Bronchial epithelial cell (primary cell): ENCODE results near the gene KIAA0319L. TPM values are rescaled to one million over a fixed set of nuclear protein-coding genes. Genes with fewer than 3 reads are reported as not detected.

Source experiments
- DNase-seq: peaks from one replicate; pipeline ENCODE4 v3.0.0-alpha.2; 2010; ENCODE audit warnings: low read depth
- FAIRE-seq: peaks from 2 replicates; lab custom pipeline; 2011; peaks lifted over from hg19 to GRCh38; lab: Jason Lieb, UNC
- H3K27me3 ChIP-seq: 2 replicates; pipeline ENCODE4 v1.5.1; 2011; ENCODE audit warnings: low read length; ENCODE audit not compliant: control insufficient read depth, insufficient read depth
- H3K36me3 ChIP-seq: 2 replicates; pipeline ENCODE4 v1.5.1; 2011; ENCODE audit warnings: low read length; ENCODE audit not compliant: control insufficient read depth, insufficient read depth
- H3K4me3 ChIP-seq: 2 replicates; pipeline ENCODE4 v1.5.1; 2011; ENCODE audit warnings: mild to moderate bottlenecking, low read depth, low read length, control low read depth
- total RNA-seq: library from RNA; depleted of rRNA; stranded (reverse); fragments of >200 nt; gene quantifications from 2 replicates; pipeline ENCODE4 v1.2.1, GENCODE V29; 2014
- TF ChIP-seq, protein P1 (sequence below): IDR thresholded peaks from 2 replicates; pipeline ENCODE4 v1.5.1; 2011; ENCODE audit warnings: mild to moderate bottlenecking, moderate library complexity, low read length, control low read depth, inconsistent platforms; ENCODE audit not compliant: insufficient read depth, severe bottlenecking

KIAA0319L gene
- total RNA-seq, 1 donor from 2014 or later = 26.6 TPM

DNA sequence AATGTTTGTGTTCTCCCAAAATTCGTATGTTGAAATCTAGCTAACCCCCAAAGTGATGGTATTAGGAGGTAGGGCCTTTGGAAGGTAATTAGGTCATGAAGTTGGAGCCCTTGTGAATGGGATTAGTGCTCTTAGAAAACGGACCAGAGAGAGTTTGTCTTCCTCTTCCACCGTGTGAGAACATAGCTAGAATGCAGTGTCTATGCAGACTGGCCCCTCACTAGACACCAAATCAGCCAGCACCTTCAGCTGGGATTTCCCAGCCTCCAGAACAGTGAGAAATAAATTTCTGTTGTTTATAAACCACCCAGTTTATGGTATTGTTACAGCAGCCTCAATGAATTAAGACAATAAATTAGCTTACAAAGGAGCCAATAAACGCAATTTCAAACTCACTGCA is 58.0 kb downstream of the KIAA0319L start:
- TF ChIP-seq, protein P1, sequence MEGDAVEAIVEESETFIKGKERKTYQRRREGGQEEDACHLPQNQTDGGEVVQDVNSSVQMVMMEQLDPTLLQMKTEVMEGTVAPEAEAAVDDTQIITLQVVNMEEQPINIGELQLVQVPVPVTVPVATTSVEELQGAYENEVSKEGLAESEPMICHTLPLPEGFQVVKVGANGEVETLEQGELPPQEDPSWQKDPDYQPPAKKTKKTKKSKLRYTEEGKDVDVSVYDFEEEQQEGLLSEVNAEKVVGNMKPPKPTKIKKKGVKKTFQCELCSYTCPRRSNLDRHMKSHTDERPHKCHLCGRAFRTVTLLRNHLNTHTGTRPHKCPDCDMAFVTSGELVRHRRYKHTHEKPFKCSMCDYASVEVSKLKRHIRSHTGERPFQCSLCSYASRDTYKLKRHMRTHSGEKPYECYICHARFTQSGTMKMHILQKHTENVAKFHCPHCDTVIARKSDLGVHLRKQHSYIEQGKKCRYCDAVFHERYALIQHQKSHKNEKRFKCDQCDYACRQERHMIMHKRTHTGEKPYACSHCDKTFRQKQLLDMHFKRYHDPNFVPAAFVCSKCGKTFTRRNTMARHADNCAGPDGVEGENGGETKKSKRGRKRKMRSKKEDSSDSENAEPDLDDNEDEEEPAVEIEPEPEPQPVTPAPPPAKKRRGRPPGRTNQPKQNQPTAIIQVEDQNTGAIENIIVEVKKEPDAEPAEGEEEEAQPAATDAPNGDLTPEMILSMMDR = no peak
- Histone ChIP-seq H3K36me3 (no peaks in the 10 kb centered on the region), H3K27me3 (no peaks in the 10 kb centered on the region), H3K4me3 (no peak overlapping the region)
- DNase-seq = no peak
- no peak for FAIRE-seq

DNA sequence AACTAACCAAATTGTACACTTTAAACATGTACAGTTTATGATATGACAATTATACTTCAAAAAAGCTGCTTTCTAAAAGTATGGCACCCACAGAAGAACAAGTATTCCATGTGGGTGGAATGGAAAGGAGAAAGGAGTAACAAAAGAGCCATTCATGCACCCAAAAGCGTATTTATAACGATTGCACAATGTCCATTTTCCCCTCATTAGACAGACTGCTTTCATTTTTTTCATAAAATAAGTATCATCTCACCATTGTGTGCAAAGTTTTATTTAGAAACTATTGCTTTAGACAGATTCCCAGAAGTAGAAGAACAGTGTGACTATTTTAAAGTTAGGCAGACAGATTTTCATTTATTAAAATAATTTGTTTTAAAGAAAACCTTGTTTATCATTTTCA is 59.6 kb downstream of the KIAA0319L start:
- DNase-seq (no peak), FAIRE-seq (no peak)
- TF ChIP-seq, protein P1 = no peak
- no peaks in the 10 kb centered on the region for H3K36me3 ChIP-seq
- no peak overlapping the region for H3K4me3 ChIP-seq
- H3K27me3 ChIP-seq = no peaks in the 10 kb centered on the region

DNA sequence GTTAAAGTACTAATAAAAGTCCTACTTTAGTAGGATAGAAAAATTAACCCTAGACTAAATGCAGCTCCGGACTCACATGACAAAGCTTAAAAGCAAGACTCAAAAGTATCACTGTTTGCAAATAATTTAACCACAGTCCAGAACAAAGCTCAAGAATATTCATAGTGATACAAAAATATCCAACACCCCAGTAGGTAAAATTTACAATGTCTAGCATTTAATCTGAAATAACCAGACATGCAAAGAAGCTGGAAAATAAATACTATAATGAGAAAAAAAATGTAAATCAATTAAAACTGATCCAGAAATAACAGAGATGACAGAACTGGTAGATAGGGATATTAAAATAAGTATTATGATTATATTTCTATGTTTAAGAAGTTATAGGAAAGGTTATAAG is 67.0 kb downstream of the KIAA0319L start:
- DNase-seq = no peak
- no peak for FAIRE-seq
- TF ChIP-seq, protein P1 = no peak

DNA sequence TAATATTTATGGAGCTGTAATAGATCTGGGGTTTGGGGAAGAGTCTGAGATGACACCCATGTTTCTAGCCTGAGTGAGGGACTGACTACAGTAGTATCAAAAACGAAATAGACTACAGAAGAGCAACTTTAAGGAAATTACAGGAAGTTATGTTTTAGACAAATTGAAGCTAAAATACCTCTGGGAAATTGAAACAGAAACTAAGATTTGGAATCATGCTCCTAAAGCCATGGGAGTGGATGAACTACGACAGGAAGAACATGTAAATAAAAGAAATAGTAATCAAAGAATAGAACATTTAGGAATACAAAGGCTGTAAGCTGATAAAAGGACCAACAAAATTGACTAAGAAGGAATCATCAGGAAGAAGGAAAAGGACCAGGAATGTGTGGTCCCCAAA is 68.9 kb downstream of the KIAA0319L start:
- Histone ChIP-seq H3K27me3 (no peaks in the 10 kb centered on the region), H3K36me3 (no peaks in the 10 kb centered on the region), H3K4me3 (no peak overlapping the region)
- no peak for DNase-seq
- FAIRE-seq = no peak
- TF ChIP-seq, protein P1 = no peak

More for the DNA sequence above, 67.0 kb downstream of the KIAA0319L start:
- H3K36me3 ChIP-seq = no peaks in the 10 kb centered on the region
- no peak overlapping the region for H3K4me3 ChIP-seq
- H3K27me3 ChIP-seq = no peaks in the 10 kb centered on the region

DNA sequence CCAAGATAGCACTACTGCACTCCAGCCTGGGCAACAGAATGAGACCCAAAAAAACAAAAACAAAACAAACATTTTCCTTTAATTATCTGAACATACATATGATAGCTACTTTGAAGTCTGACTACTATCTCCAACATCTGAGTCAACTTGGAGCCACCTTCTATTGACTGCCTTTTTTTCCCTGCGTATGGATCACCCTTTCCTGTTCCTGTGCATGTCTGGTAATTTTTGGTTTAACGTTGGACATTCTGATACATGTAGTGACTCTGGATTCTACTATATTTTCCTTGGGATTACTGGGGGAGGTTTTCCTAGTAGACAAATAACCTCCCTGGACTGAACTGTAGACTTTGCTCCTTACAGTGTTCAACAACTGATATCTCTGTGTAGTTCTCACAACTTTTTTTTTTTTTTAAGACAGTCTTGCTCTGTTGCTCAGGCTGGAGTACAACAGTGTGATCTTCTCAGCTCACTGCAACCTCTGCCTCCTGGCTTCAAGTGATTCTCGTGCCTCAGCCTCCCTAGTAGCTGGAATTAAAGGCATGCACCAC is 70.3 kb downstream of the KIAA0319L start:
- TF ChIP-seq, protein P1 = no peak
- H3K27me3 ChIP-seq = no peaks in the 10 kb centered on the region
- FAIRE-seq (no peak), DNase-seq (no peak)
- no peaks in the 10 kb centered on the region for H3K36me3 ChIP-seq
- H3K4me3 ChIP-seq = no peak overlapping the region

DNA sequence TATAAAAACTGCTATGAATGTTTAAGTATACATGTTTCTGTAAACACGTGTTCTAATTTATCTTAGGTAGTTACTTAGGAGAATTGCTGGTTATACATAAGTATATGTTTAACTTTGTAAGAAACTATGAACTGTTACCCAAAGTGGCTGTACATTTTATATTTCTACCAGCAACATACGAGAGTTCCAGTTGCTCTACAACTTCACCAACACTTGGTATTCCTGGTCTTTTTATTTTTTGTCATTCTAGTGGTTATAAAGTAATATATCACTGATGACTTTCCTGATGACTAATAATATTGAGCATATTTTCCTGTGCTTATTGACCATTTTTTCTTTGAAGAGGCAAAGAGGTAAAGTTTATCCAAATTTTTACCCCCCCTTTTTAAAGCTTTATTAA is 76.0 kb downstream of the KIAA0319L start:
- Histone ChIP-seq H3K36me3 (peaks cover 3% of the 10 kb centered on the region), H3K4me3 (no peak overlapping the region), H3K27me3 (no peaks in the 10 kb centered on the region)
- DNase-seq (no peak), FAIRE-seq (no peak)
- TF ChIP-seq, protein P1 = no peak
